Measurements from ENCODE around the gene ERCC6L2. TPM values are rescaled to one million over a fixed set of nuclear protein-coding genes. Genes with fewer than 3 reads are reported as not detected.

Gene ERCC6L2
- total and polyA plus RNA-seq, 2 of the 8 experiments (the other 6 are each of a cell fraction or from before 2014, with no cell fraction given) = 9.8 to 50.0 TPM

- Histone ChIP-seq H3K36me3 (ENCODE audit: control insufficient read depth in 2 of 4, insufficient read depth in 4 of 4, low read length in 3 of 4) (peaks cover 0 to 27% (median 11%) of the 10 kb centered on the region in 4 experiments; a peak in 5 of 8 replicates), H3K27ac (ENCODE audit: low read depth, low read length) (no peak overlapping the region), H3K4me3 (ENCODE audit: extremely low read depth in 1 of 4, insufficient read depth in 2 of 4, low read depth in 3 of 4, low read length in 4 of 4) (no peak overlapping the region), H3K27me3 (replicated peaks in 1 of 4; ENCODE audit: control insufficient read depth in 3 of 4, extremely low read depth in 1 of 4, insufficient read depth in 3 of 4, low read length in 3 of 4) (no peaks in the 10 kb centered on the region), H3K23ac (ENCODE audit: insufficient read length) (no peak overlapping the region), H3K79me1 (ENCODE audit: low read depth, low read length) (no peaks in the 10 kb centered on the region), H4K20me1 (replicated peaks in 1 of 2; ENCODE audit: control insufficient read depth in 1 of 2, insufficient read depth in 2 of 2, low read length in 2 of 2) (no peaks in the 10 kb centered on the region), H2AK5ac (ENCODE audit: low read depth, low read length) (no peak overlapping the region), H3K18ac (ENCODE audit: extremely low read depth, low read length) (no peak overlapping the region), H3K56ac (replicated peaks; ENCODE audit: insufficient read length, low read depth, low read length) (no peak overlapping the region), H3K4ac (replicated peaks; ENCODE audit: insufficient read length, low read depth, low read length) (no peak overlapping the region), H4K91ac (replicated peaks; ENCODE audit: insufficient read length, low read length) (no peak overlapping the region), H2BK20ac (ENCODE audit: low read length) (no peak overlapping the region), H2BK15ac (ENCODE audit: low read length) (no peak overlapping the region), H3K23me2 (ENCODE audit: low read depth, low read length) (no peaks in the 10 kb centered on the region), H4K8ac (ENCODE audit: extremely low read depth, insufficient read depth, low read length) (no peak overlapping the region), H2BK5ac (ENCODE audit: low read depth, low read length) (no peak overlapping the region), H3K79me2 (ENCODE audit: control insufficient read depth in 1 of 2, insufficient read depth in 2 of 2, low read length in 2 of 2) (no peaks in the 10 kb centered on the region), H3K9ac (replicated peaks in 1 of 4; ENCODE audit: extremely low read depth in 1 of 4, low read depth in 3 of 4, low read length in 3 of 4) (no peak overlapping the region), H4K5ac (ENCODE audit: insufficient read length, low read depth, low read length) (no peak overlapping the region), H2BK120ac (replicated peaks; ENCODE audit: low read depth, low read length) (no peak overlapping the region), H3K4me2 (ENCODE audit: insufficient read depth in 1 of 2, low read depth in 2 of 2, low read length in 2 of 2) (no peak overlapping the region), H3K9me3 (ENCODE audit: insufficient read depth in 2 of 2, low read depth in 1 of 2, low read length in 1 of 2) (peaks cover 8 to 14% of the 10 kb centered on the region in 2 experiments), H3K4me1 (replicated peaks in 1 of 4; ENCODE audit: control insufficient read depth in 3 of 4, insufficient read depth in 4 of 4, low read length in 3 of 4) (peaks cover 0 to 3% (median 0%) of the 10 kb centered on the region in 4 experiments; a peak in 2 of 7 replicates), H2AFZ (ENCODE audit: low read length) (no peak overlapping the region), H2BK12ac (ENCODE audit: low read depth, low read length) (no peak overlapping the region), H3K14ac (ENCODE audit: insufficient read length) (no peak overlapping the region)
- POLR2A ChIA-PET (ENCODE audit: partially characterized antibody) = no interaction called here
- 98% methylated on average over 3 of the region's 3 CpGs; no CpG with 5 or more reads in 1 of the 2 experiments for WGBS, 2 experiments (ENCODE audit: extremely low coverage in 1 of 2, insufficient coverage in 1 of 2, insufficient read length in 1 of 2, insufficient replicate concordance in 2 of 2, low coverage in 1 of 2, low lambda C conversion rate in 2 of 2, missing lambda C conversion rate in 1 of 2)
- FAIRE-seq = no peak
- CTCF ChIA-PET (ENCODE audit: partially characterized antibody) = no interaction called here
- DNase-seq (ENCODE audit: low read depth in 1 of 2, low spot score in 2 of 2) = no peak
- no peak for TF ChIP-seq KDM5A (IDR thresholded peaks at IDR 0.05; ENCODE audit: low read length)
- no peak for TF ChIP-seq POU5F1 (IDR thresholded peaks at IDR 0.05; ENCODE audit: low read depth, low read length)
- no peak for TF ChIP-seq KDM1A (IDR thresholded peaks at IDR 0.05; ENCODE audit: borderline replicate concordance, low read length)
- TF ChIP-seq CREB1 (IDR thresholded peaks at IDR 0.05) = no peak
- TF ChIP-seq GABPA (IDR thresholded peaks at IDR 0.05; ENCODE audit: borderline replicate concordance, insufficient read depth, low read length) = no peak
- no peak for TF ChIP-seq SP1 (IDR thresholded peaks at IDR 0.05; ENCODE audit: low read depth, low read length)
- no peak for TF ChIP-seq E2F6 (IDR thresholded peaks at IDR 0.05)
- no peak for TF ChIP-seq SAP30 (IDR thresholded peaks at IDR 0.05; ENCODE audit: insufficient read depth, insufficient replicate concordance, low read length)
Measured at GRCh38 chr9:95985440-95986055, 110.1 kb downstream of the ERCC6L2 start.
